Bronchial epithelial cell (primary cell): ENCODE results near the gene PRKAG2. TPM values are rescaled to one million over a fixed set of nuclear protein-coding genes. Genes with fewer than 3 reads are reported as not detected.
A peak's percentile ranks its signal among the peaks of the same experiment; 100 is the strongest.

Experiments
- DNase-seq: peaks from one replicate; pipeline ENCODE4 v3.0.0-alpha.2; 2010; ENCODE audit warnings: low read depth
- FAIRE-seq: peaks from 2 replicates; lab custom pipeline; 2011; peaks lifted over from hg19 to GRCh38; lab: Jason Lieb, UNC
- H3K27me3 ChIP-seq: 2 replicates; pipeline ENCODE4 v1.5.1; 2011; ENCODE audit warnings: low read length; ENCODE audit not compliant: control insufficient read depth, insufficient read depth
- H3K36me3 ChIP-seq: 2 replicates; pipeline ENCODE4 v1.5.1; 2011; ENCODE audit warnings: low read length; ENCODE audit not compliant: control insufficient read depth, insufficient read depth
- H3K4me3 ChIP-seq: 2 replicates; pipeline ENCODE4 v1.5.1; 2011; ENCODE audit warnings: mild to moderate bottlenecking, low read depth, low read length, control low read depth
- CTCF ChIP-seq: IDR thresholded peaks from 2 replicates; pipeline ENCODE4 v1.5.1; 2011; ENCODE audit warnings: mild to moderate bottlenecking, moderate library complexity, low read length, control low read depth, inconsistent platforms; ENCODE audit not compliant: insufficient read depth, severe bottlenecking
- total RNA-seq: library from RNA; depleted of rRNA; stranded (reverse); fragments of >200 nt; gene quantifications from 2 replicates; pipeline ENCODE4 v1.2.1, GENCODE V29; 2014

Gene PRKAG2
- total RNA-seq, 1 donor from 2014 or later, result 24.5 TPM

DNA sequence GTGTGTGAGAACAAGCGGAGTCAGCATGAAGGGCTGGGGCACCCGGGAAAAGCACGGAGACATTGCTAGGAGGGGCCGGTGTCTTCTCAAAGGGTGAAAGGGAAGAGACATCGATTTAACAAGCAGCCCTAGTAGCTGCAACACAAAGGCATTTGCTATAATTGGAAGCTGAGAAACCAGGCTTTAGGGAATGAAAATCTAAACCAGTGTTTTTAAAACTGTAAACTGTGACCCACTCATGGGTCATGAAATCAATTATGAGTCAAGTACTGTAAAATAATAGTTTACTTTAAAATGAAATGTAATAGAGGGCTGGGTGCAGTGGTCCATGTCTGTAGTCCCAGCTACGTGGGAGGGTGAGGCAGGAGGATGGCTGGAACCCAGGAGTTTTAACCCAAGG, 228.5 kb downstream of the PRKAG2 start:
- DNase-seq (no peak), FAIRE-seq (no peak)
- Histone ChIP-seq H3K4me3 (no peak overlapping the region), H3K27me3 (no peaks in the 10 kb centered on the region), H3K36me3 (no peaks in the 10 kb centered on the region)
- TF ChIP-seq CTCF, result no peak

- H3K27me3 ChIP-seq, result no peaks in the 10 kb centered on the region
- FAIRE-seq, result no peak
- no peak overlapping the region for H3K4me3 ChIP-seq
- no peaks in the 10 kb centered on the region for H3K36me3 ChIP-seq
- DNase-seq, result no peak
- no peak for TF ChIP-seq CTCF
Measured at GRCh38 chr7:151647874-151648273, 229.0 kb downstream of the PRKAG2 start.

DNA sequence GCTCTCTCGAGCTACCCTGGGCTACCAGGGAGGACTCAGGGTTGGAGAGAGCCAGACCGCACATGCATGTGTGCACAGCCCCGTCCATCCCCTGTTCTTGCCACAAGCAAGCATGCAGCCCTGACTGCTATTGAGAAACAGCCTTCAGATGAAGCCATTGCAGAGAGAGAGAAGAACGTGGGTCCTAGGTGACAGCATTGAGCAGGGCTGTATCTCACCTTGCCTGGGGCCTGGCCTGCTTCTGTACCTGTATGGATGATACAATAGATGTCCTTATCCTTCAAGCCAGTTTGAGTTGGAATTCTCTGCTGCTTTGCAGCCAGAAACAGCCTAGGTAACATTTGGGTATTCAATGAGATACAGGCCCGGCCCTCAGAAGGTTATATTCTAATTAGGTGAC, 229.9 kb downstream of the PRKAG2 start:
- no peak for FAIRE-seq
- TF ChIP-seq CTCF, result no peak
- no peak for DNase-seq

DNA sequence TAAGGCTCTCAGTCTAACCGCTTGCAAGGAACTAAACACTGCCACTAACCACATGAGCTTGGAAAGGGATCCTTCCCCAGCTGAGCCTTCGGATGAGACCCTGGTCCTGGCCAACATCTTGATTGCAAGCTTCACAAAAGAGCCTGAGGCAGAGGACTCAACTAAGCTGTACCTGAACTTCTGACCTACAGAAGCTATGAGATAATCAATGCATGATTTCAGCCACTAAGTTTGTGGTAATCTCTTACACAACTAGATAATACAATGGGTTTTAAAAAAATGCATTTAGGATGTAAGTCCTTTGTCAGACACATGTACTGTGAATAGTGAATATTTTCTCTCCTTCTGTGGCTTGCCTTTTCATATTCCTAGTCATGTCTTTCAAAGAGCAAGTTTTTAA, 231.6 kb downstream of the PRKAG2 start:
- peak; percentile 66 for DNase-seq
- no peaks in the 10 kb centered on the region for H3K36me3 ChIP-seq
- TF ChIP-seq CTCF, result no peak
- H3K4me3 ChIP-seq, result no peak overlapping the region
- no peak for FAIRE-seq
- H3K27me3 ChIP-seq, result no peaks in the 10 kb centered on the region

More for the DNA sequence above, 229.9 kb downstream of the PRKAG2 start:
- Histone ChIP-seq H3K4me3 (no peak overlapping the region), H3K36me3 (no peaks in the 10 kb centered on the region), H3K27me3 (no peaks in the 10 kb centered on the region)

DNA sequence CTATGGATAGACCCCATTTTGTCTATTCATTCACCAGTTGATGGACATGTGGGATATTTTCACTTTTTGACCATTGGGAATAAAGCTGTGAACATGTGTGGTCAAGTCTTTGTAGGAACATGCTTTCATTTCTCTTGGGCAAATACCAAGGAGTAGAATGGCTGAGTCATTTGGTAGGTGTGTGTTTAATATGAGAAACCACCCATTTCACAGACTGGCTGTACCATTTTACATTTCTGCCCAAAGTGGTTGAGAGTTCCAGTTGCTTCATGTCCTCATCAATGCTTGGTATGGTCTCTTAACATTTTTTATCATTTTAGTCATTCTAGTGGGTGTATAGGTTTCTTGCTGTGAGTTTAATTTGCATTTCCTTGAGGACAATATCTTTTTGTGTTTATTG, 232.4 kb downstream of the PRKAG2 start:
- no peaks in the 10 kb centered on the region for H3K27me3 ChIP-seq
- no peak for TF ChIP-seq CTCF
- H3K36me3 ChIP-seq, result no peaks in the 10 kb centered on the region
- no peak overlapping the region for H3K4me3 ChIP-seq
- peak; percentile 88 for DNase-seq
- FAIRE-seq, result no peak

DNA sequence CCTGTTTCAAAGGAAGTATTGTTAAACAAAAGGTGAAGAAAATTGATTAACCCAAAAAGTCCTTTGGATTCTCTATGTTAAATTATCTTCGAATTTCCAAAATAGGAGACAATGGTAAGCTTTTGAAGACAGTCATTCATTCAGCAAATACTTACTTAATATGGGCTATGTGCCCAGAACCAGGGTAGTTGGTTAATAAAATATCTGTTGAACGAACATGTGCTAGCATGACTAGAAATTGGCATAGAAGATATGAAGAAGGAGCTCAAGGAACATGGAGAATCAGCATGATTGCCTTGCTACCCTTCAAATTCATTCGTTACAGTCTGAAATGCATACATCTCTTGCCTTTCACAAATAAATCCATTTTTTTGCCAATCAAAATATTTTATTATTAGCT, 234.2 kb downstream of the PRKAG2 start:
- DNase-seq, result peak; percentile 84
- no peak for TF ChIP-seq CTCF

More for the DNA sequence above, 234.2 kb downstream of the PRKAG2 start:
- Histone ChIP-seq H3K27me3 (no peaks in the 10 kb centered on the region), H3K36me3 (no peaks in the 10 kb centered on the region), H3K4me3 (no peak overlapping the region)
- no peak for FAIRE-seq
